Fibroblast of the aortic adventitia (primary cell): ENCODE measurements around the gene MRTFA. TPM values are rescaled to one million over a fixed set of nuclear protein-coding genes. Genes with fewer than 3 reads are reported as not detected.

Experiments
- DNase-seq: peaks from one replicate; pipeline ENCODE4 v3.0.0-alpha.2; 2010; ENCODE audit warnings: low read depth
- H3K4me3 ChIP-seq: 2 replicates; pipeline ENCODE4 v1.5.1; 2011; ENCODE audit warnings: low read depth, mild to moderate bottlenecking, control low read depth, low read length, moderate library complexity
- CTCF ChIP-seq: IDR thresholded peaks from 2 replicates; pipeline ENCODE4 v1.5.1; 2011; ENCODE audit warnings: mild to moderate bottlenecking, low read length, control low read depth, inconsistent platforms; ENCODE audit not compliant: insufficient read depth
- total RNA-seq: library from RNA; depleted of rRNA; stranded (reverse); fragments of >200 nt; gene quantifications from 2 replicates; pipeline ENCODE4 v1.2.3, GENCODE V29; 2012; ENCODE audit warnings: low replicate concordance

The MRTFA gene
- total RNA-seq, 1 donor: 25.8 TPM

- no peak for TF ChIP-seq CTCF
- no peak for DNase-seq
- H3K4me3 ChIP-seq: no peak overlapping the region
Observed at GRCh38 chr22:40472579-40472978, 163.9 kb downstream of the MRTFA start.

- H3K4me3 ChIP-seq: no peak overlapping the region
- TF ChIP-seq CTCF: no peak
- DNase-seq: no peak
Observed at GRCh38 chr22:40472051-40472450, 164.5 kb downstream of the MRTFA start.

GRCh38 chr22:40469181-40469580 is 167.3 kb downstream of the MRTFA start:
- DNase-seq: no peak
- no peak for TF ChIP-seq CTCF
- no peak overlapping the region for H3K4me3 ChIP-seq

GRCh38 chr22:40468616-40469015 is 167.9 kb downstream of the MRTFA start:
- no peak for DNase-seq
- TF ChIP-seq CTCF: no peak
- H3K4me3 ChIP-seq: no peak overlapping the region

GRCh38 chr22:40466976-40467375 is 169.5 kb downstream of the MRTFA start:
- no peak for TF ChIP-seq CTCF
- no peak overlapping the region for H3K4me3 ChIP-seq
- no peak for DNase-seq

GRCh38 chr22:40463683-40464082 is 172.8 kb downstream of the MRTFA start:
- TF ChIP-seq CTCF: no peak
- DNase-seq: no peak
- H3K4me3 ChIP-seq: no peak overlapping the region

- no peak for TF ChIP-seq CTCF
- DNase-seq: no peak
- H3K4me3 ChIP-seq: no peak overlapping the region
Observed at GRCh38 chr22:40463017-40463631, 173.4 kb downstream of the MRTFA start.
